GM18498 (cell line): Measurements from ENCODE around the gene ANO1.

Source experiments
- ATAC-seq: cut with Tn5 transposase; IDR thresholded peaks from one replicate; pipeline ENCODE4 v1.9.1; 2021; ENCODE audit warnings: mild to moderate bottlenecking, moderate library complexity; ENCODE audit not compliant: unreplicated experiment

Gene ANO1

GRCh38 chr11:70092959-70093715, 15.0 kb downstream of the ANO1 start:
- no peak for ATAC-seq

GRCh38 chr11:70095541-70096252, 17.6 kb downstream of the ANO1 start:
- ATAC-seq = no peak

GRCh38 chr11:70097783-70098563, 19.9 kb downstream of the ANO1 start:
- no peak for ATAC-seq

- ATAC-seq = no peak
These were observed 20.8 kb downstream of the ANO1 start for GRCh38 chr11:70098936-70099335.

GRCh38 chr11:70099578-70100279, 21.6 kb downstream of the ANO1 start:
- ATAC-seq = no peak

- ATAC-seq = no peak
These were observed 22.1 kb downstream of the ANO1 start for GRCh38 chr11:70100280-70100603.

GRCh38 chr11:70100791-70101190, 22.7 kb downstream of the ANO1 start:
- ATAC-seq = no peak

- no peak for ATAC-seq
These were observed 25.3 kb downstream of the ANO1 start for GRCh38 chr11:70103256-70103975.

GRCh38 chr11:70104419-70104818, 26.3 kb downstream of the ANO1 start:
- no peak for ATAC-seq

GRCh38 chr11:70104961-70105360, 26.8 kb downstream of the ANO1 start:
- ATAC-seq = no peak

- ATAC-seq = no peak
These were observed 27.2 kb downstream of the ANO1 start for GRCh38 chr11:70105369-70105754.

- no peak for ATAC-seq
These were observed 27.8 kb downstream of the ANO1 start for GRCh38 chr11:70105755-70106571.

GRCh38 chr11:70106757-70107156, 28.6 kb downstream of the ANO1 start:
- no peak for ATAC-seq

GRCh38 chr11:70107191-70107590, 29.1 kb downstream of the ANO1 start:
- ATAC-seq = no peak

- no peak for ATAC-seq
These were observed 29.6 kb downstream of the ANO1 start for GRCh38 chr11:70107756-70108155.

- ATAC-seq = no peak
These were observed 30.1 kb downstream of the ANO1 start for GRCh38 chr11:70108250-70108649.

- ATAC-seq = no peak
These were observed 30.9 kb downstream of the ANO1 start for GRCh38 chr11:70109006-70109405.

GRCh38 chr11:70109903-70110302, 31.8 kb downstream of the ANO1 start:
- ATAC-seq = no peak

GRCh38 chr11:70110538-70111055, 32.5 kb downstream of the ANO1 start:
- no peak for ATAC-seq
